Coronary artery (tissue), 2 donors: Measurements from ENCODE around the gene PLA2G4E.

Source experiments
- DNase-seq: peaks from one replicate; pipeline ENCODE4 v3.0.0-alpha.2; 2017; ENCODE audit warnings: low spot score
- H3K27ac ChIP-seq, 2 donors: fragments of 200-600 bp; sonication (generic); one replicate each; pipeline ENCODE4 v1.5.1; 2016 to 2019
- H3K4me3 ChIP-seq: fragments of 200-600 bp; sonication (generic); 2 replicates; pipeline ENCODE4 v1.5.1; 2016; ENCODE audit warnings: mild to moderate bottlenecking, moderate library complexity
- CTCF ChIP-seq: fragments of 200-600 bp; sonication (generic); IDR thresholded peaks from one replicate; pipeline ENCODE4 v1.5.1; 2019; ENCODE audit warnings: antibody characterized with exemption

Gene PLA2G4E

GRCh38 chr15:41968701-41969100, 52.1 kb downstream of the PLA2G4E start:
- Histone ChIP-seq H3K27ac (no peak overlapping the region), H3K4me3 (no peak overlapping the region)
- no peak for DNase-seq
- TF ChIP-seq CTCF = no peak

- peak; percentile 68 for DNase-seq
- TF ChIP-seq CTCF = no peak
- Histone ChIP-seq H3K27ac (peak overlapping the region; percentile 16 to 27), H3K4me3 (no peak overlapping the region)
Observed at GRCh38 chr15:41967506-41968206, 53.2 kb downstream of the PLA2G4E start.

GRCh38 chr15:41966920-41967465, 53.8 kb downstream of the PLA2G4E start:
- Histone ChIP-seq H3K27ac (peak overlapping the region; percentile 16 to 67), H3K4me3 (no peak overlapping the region)
- no peak for TF ChIP-seq CTCF
- peak; percentile 56 for DNase-seq

- no peak for TF ChIP-seq CTCF
- H3K4me3 ChIP-seq = no peak overlapping the region
- H3K27ac ChIP-seq = peak overlapping the region in 1 of 2 donors; percentile 67
- no peak for DNase-seq
Observed at GRCh38 chr15:41966414-41966812, 54.4 kb downstream of the PLA2G4E start.

- DNase-seq = peak; percentile 61
- no peak for TF ChIP-seq CTCF
- H3K27ac ChIP-seq = peak overlapping the region in 1 of 2 donors; percentile 67
Observed at GRCh38 chr15:41965441-41966413, 55.1 kb downstream of the PLA2G4E start.

GRCh38 chr15:41961595-41962202, 59.1 kb downstream of the PLA2G4E start:
- no peak for DNase-seq
- Histone ChIP-seq H3K4me3 (no peak overlapping the region), H3K27ac (no peak overlapping the region)
- no peak for TF ChIP-seq CTCF

More at GRCh38 chr15:41965441-41966413, 55.1 kb downstream of the PLA2G4E start:
- no peak overlapping the region for H3K4me3 ChIP-seq
